K562 (cell line): ENCODE data around the gene TRIM38. TPM values are rescaled to one million over a fixed set of nuclear protein-coding genes. Genes with fewer than 3 reads are reported as not detected.

Experiments used
- AFF4 ChIP-seq: sonication (generic); formaldehyde crosslinking; IDR thresholded peaks from 2 replicates; pipeline ENCODE4 v1.8.0; 2023; ENCODE audit warnings: mild to moderate bottlenecking, missing genetic modification reagents
- BCOR ChIP-seq: fragments of 450-650 bp; IDR thresholded peaks from 2 replicates; pipeline ENCODE4 v1.6.1; 2016
- ETV1 ChIP-seq: fragments of 450-650 bp; conservative IDR thresholded peaks from 2 replicates; pipeline ENCODE4 v1.6.1; 2016; ENCODE audit warnings: missing genetic modification characterization, control low read depth, low read depth, missing compliant biosample characterization
- HMGN3 ChIP-seq: IDR thresholded peaks from 2 replicates; pipeline ENCODE4 v1.6.1; 2011; ENCODE audit warnings: borderline replicate concordance, low read depth, mild to moderate bottlenecking, mixed read lengths, low read length; ENCODE audit not compliant: insufficient read length; ENCODE audit errors: extremely low read depth
- HMGXB4 ChIP-seq: sonication (generic); formaldehyde crosslinking; IDR thresholded peaks from 2 replicates; pipeline ENCODE4 v1.8.1; 2023; ENCODE audit warnings: mild to moderate bottlenecking, missing genetic modification reagents
- HNRNPK ChIP-seq: fragments of 200-400 bp; formaldehyde crosslinking; IDR thresholded peaks from one replicate; pipeline ENCODE4 v1.6.1; 2018; ENCODE audit warnings: mild to moderate bottlenecking, low read depth, low read length; ENCODE audit not compliant: poor library complexity, severe bottlenecking
- NCOA2 ChIP-seq, 2 experiments: fragments of 450-650 bp; IDR thresholded peaks; 2 replicates each; pipeline ENCODE4 v1.6.1; 2018; ENCODE audit warnings: mild to moderate bottlenecking in 2 of 2, moderate library complexity in 1 of 2; ENCODE audit not compliant: partially characterized antibody in 2 of 2
- PTRF ChIP-seq: fragments of 450-650 bp; IDR thresholded peaks from 2 replicates; pipeline ENCODE4 v1.6.1; 2016; ENCODE audit warnings: mild to moderate bottlenecking, missing genetic modification characterization, missing compliant biosample characterization
- RBM34 ChIP-seq: fragments of 200-400 bp; formaldehyde crosslinking; IDR thresholded peaks from 2 replicates; pipeline ENCODE4 v1.6.1; 2018; ENCODE audit warnings: low read length, borderline replicate concordance; ENCODE audit not compliant: insufficient read depth
- SLC30A9 ChIP-seq: fragments of 250-450 bp; sonication (Bioruptor Pico); IDR thresholded peaks from 2 replicates; pipeline ENCODE4 v1.8.0; 2022; ENCODE audit warnings: mild to moderate bottlenecking, moderate library complexity
- SMAD4 ChIP-seq: fragments of 250-450 bp; sonication (Bioruptor Pico); conservative IDR thresholded peaks from 2 replicates; pipeline ENCODE4 v1.8.0; 2021; ENCODE audit warnings: inconsistent platforms, mild to moderate bottlenecking, moderate library complexity
- TAF15 ChIP-seq: fragments of 200-400 bp; formaldehyde crosslinking; IDR thresholded peaks from 2 replicates; pipeline ENCODE4 v1.6.1; 2017; ENCODE audit warnings: mild to moderate bottlenecking, low read depth, low read length, moderate library complexity
- TRIM25 ChIP-seq: fragments of 450-650 bp; IDR thresholded peaks from 2 replicates; pipeline ENCODE4 v1.7.0; 2016; ENCODE audit warnings: borderline replicate concordance
- TRIM28 ChIP-seq: fragments of 450-650 bp; IDR thresholded peaks from 2 replicates; pipeline ENCODE4 v1.6.1; 2017
- U2AF1 ChIP-seq: fragments of 200-400 bp; formaldehyde crosslinking; optimal IDR thresholded peaks from 2 replicates; pipeline ENCODE3; 2017; ENCODE audit warnings: mild to moderate bottlenecking, low read depth, low read length, moderate library complexity
- ZBTB17 ChIP-seq: fragments of 450-650 bp; formaldehyde crosslinking; IDR thresholded peaks from 2 replicates; pipeline ENCODE4 v1.4.0; 2020; ENCODE audit warnings: mild to moderate bottlenecking
- polyA plus RNA-seq, 8 experiments: library from polyadenylated mRNA; depleted of rRNA in 4 of 8; stranded (reverse) in 5 of 8; unstranded in 3 of 8; fragments of >200 nt; fragmentation: Nextera tagmentation in 2 of 8; fragmentation: Illumina TruSeq in 1 of 8; extraction: Ambion mirVana in 2 of 8; extraction: Trizol in 1 of 8; gene quantifications; 2 replicates each; pipeline versions ENCODE4 v1.2.1 to v1.2.3, GENCODE V29; 2011 to 2014; ENCODE audit warnings: inconsistent platforms in 1 of 8, missing spikeins in 1 of 8
- total RNA-seq, 7 experiments: library from RNA; depleted of rRNA in 6 of 7; stranded (reverse); fragments of >200 nt in 6 of 7; fragmentation: Illumina TruSeq in 2 of 7; extraction: Trizol in 2 of 7; gene quantifications; 2 replicates each; pipeline versions ENCODE4 v1.2.1 to v1.2.3, GENCODE V29; 2011 to 2021; ENCODE audit warnings: low replicate concordance in 1 of 7
- TF ChIP-seq, protein P1 (sequence below): fragments of 450-650 bp; IDR thresholded peaks from 2 replicates; pipeline ENCODE4 v1.6.1; 2016; ENCODE audit warnings: mild to moderate bottlenecking

The TRIM38 gene
- total and polyA plus RNA-seq, 9 of the 15 experiments (the other 6 are each of a cell fraction or from before 2014, with no cell fraction given), result 1.7 to 6.7 (median 6.3) TPM

- TF ChIP-seq AFF4 (peak; percentile 96; the same call in 1 of the 2 replicates), SMAD4 (CRISPR knock-in tag) (peak; percentile 54; the same call in 1 of the 2 replicates), SLC30A9 (CRISPR knock-in tag) (no peak), PTRF (tag) (no peak), TRIM25 (peak; percentile 40; the same call in 1 of the 2 replicates), HNRNPK (no peak), HMGN3 (no peak), ETV1 (tag) (peak; percentile 46), TAF15 (peak; percentile 47; the same call in 1 of the 2 replicates), RBM34 (no peak), TRIM28 (no peak), HMGXB4 (CRISPR knock-in tag) (no peak), NCOA2 (IDR thresholded peaks at IDR 0.05; ENCODE audit: partially characterized antibody in 2 of 2) (no peak), BCOR (peak; percentile 67; the same call in 1 of the 2 replicates), ZBTB17 (CRISPR knock-in tag) (peak; percentile 93), U2AF1 (no peak)
- TF ChIP-seq, protein P1, sequence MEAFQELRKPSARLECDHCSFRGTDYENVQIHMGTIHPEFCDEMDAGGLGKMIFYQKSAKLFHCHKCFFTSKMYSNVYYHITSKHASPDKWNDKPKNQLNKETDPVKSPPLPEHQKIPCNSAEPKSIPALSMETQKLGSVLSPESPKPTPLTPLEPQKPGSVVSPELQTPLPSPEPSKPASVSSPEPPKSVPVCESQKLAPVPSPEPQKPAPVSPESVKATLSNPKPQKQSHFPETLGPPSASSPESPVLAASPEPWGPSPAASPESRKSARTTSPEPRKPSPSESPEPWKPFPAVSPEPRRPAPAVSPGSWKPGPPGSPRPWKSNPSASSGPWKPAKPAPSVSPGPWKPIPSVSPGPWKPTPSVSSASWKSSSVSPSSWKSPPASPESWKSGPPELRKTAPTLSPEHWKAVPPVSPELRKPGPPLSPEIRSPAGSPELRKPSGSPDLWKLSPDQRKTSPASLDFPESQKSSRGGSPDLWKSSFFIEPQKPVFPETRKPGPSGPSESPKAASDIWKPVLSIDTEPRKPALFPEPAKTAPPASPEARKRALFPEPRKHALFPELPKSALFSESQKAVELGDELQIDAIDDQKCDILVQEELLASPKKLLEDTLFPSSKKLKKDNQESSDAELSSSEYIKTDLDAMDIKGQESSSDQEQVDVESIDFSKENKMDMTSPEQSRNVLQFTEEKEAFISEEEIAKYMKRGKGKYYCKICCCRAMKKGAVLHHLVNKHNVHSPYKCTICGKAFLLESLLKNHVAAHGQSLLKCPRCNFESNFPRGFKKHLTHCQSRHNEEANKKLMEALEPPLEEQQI, result peak; percentile 48; the same call in 1 of the 2 replicates
Observed at GRCh38 chr6:26021350-26022131, 58.9 kb downstream of the TRIM38 start (continued).
